HepG2 (cell line): ENCODE results near the gene CLEC3A.

Experiments
- AGO1 ChIP-seq: fragments of 200-400 bp; formaldehyde crosslinking; IDR thresholded peaks from 2 replicates; pipeline ENCODE4 v1.6.1; 2017; ENCODE audit warnings: mild to moderate bottlenecking, low read depth, low read length, moderate library complexity; ENCODE audit not compliant: poor library complexity, severe bottlenecking
- CBX1 ChIP-seq: IDR thresholded peaks from one replicate; pipeline ENCODE4 v1.6.1; 2016; ENCODE audit warnings: antibody characterized with exemption, low read depth
- CTCF ChIP-seq: sonication (generic); formaldehyde crosslinking; IDR thresholded peaks from 2 replicates; pipeline ENCODE4 v1.5.0; 2020; ENCODE audit warnings: mild to moderate bottlenecking, missing genetic modification reagents, moderate library complexity
- HIVEP1 ChIP-seq: sonication (generic); formaldehyde crosslinking; IDR thresholded peaks from 2 replicates; pipeline ENCODE4 v1.4.0; 2020; ENCODE audit warnings: mild to moderate bottlenecking, missing genetic modification reagents
- HMG20B ChIP-seq: conservative IDR thresholded peaks from 2 replicates; pipeline ENCODE4 v1.6.1; 2016; ENCODE audit warnings: missing genetic modification reagents, missing compliant biosample characterization
- SMARCC2 ChIP-seq: fragments of 450-650 bp; IDR thresholded peaks from 2 replicates; pipeline ENCODE4 v1.6.1; 2017; ENCODE audit warnings: antibody characterized with exemption, mild to moderate bottlenecking
- SP140L ChIP-seq: sonication (generic); formaldehyde crosslinking; IDR thresholded peaks from 2 replicates; pipeline ENCODE4 v1.4.0; 2020; ENCODE audit warnings: missing genetic modification reagents, borderline replicate concordance
- SP5 ChIP-seq: IDR thresholded peaks from 2 replicates; pipeline ENCODE4 v1.6.1; 2016; ENCODE audit warnings: low read depth, borderline replicate concordance
- ZBTB33 ChIP-seq: sonication (generic); formaldehyde crosslinking; IDR thresholded peaks from 2 replicates; pipeline ENCODE4 v1.4.0; 2020; ENCODE audit warnings: missing genetic modification reagents
- ZBTB43 ChIP-seq: sonication (generic); formaldehyde crosslinking; conservative IDR thresholded peaks from 2 replicates; pipeline ENCODE4 v1.4.0; 2020; ENCODE audit warnings: missing genetic modification reagents
- ZNF138 ChIP-seq: sonication (generic); formaldehyde crosslinking; IDR thresholded peaks from 2 replicates; pipeline ENCODE4 v1.5.0; 2020; ENCODE audit warnings: mild to moderate bottlenecking, low read depth, missing genetic modification reagents
- ZNF224 ChIP-seq: sonication (generic); formaldehyde crosslinking; IDR thresholded peaks from 2 replicates; pipeline ENCODE4 v1.5.0; 2020; ENCODE audit warnings: mild to moderate bottlenecking, missing genetic modification reagents
- ZNF768 ChIP-seq: sonication (generic); formaldehyde crosslinking; IDR thresholded peaks from 2 replicates; pipeline ENCODE4 v1.4.0; 2020; ENCODE audit warnings: missing genetic modification reagents
- ZNF777 ChIP-seq: sonication (generic); formaldehyde crosslinking; IDR thresholded peaks from 2 replicates; pipeline ENCODE4 v1.4.0; 2020; ENCODE audit warnings: missing genetic modification reagents

GRCh38 chr16:78072275-78072674, 49.9 kb downstream of the CLEC3A start:
- TF ChIP-seq ZNF777 (no peak), SP5 (CRISPR knock-in tag) (no peak), ZNF768 (CRISPR knock-in tag) (no peak), CBX1 (no peak), CTCF (CRISPR knock-in tag) (no peak), SP140L (CRISPR knock-in tag) (no peak), SMARCC2 (no peak), HMG20B (CRISPR knock-in tag) (no peak), AGO1 (no peak), ZNF224 (CRISPR knock-in tag) (no peak), ZBTB43 (CRISPR knock-in tag) (no peak), HIVEP1 (no peak), ZBTB33 (CRISPR knock-in tag) (no peak), ZNF138 (no peak)
